Activated naive CD8-positive, alpha-beta T cell treated with anti-CD3 and anti-CD28 coated beads, Interleukin-2, amount 10 ng/mL, durations not matched to agents 7 days and 5 days (primary cell): ENCODE results near the gene ZCWPW1. TPM values are rescaled to one million over a fixed set of nuclear protein-coding genes. Genes with fewer than 3 reads are reported as not detected.
"Not testable (repeated sequence)": the region's sequence is repeated elsewhere in the genome, so short reads cannot be mapped to it uniquely, and the experiment has no call there.

Source experiments
- ATAC-seq: fragments of 150-1000 bp; cut with Tn5 transposase; one replicate; pipeline ENCODE4 v1.10.0; 2021; ENCODE audit warnings: low read depth, moderate library complexity
- POLR2A ChIA-PET: fragments of 350-600 bp; sonication (Branson Sonifier 250); formaldehyde crosslinking; loops from one replicate; lab custom pipeline; 2021; ENCODE audit warnings: antibody characterized with exemption; lab: Charles Lee
- DNase-seq: peaks from one replicate; pipeline ENCODE4 v3.0.0; 2021
- H3K27ac Mint-ChIP-seq: one replicate; pipeline ENCODE4 v1.8.0; 2022; ENCODE audit warnings: mild to moderate bottlenecking, mixed read lengths
- H3K27me3 Mint-ChIP-seq: one replicate; pipeline ENCODE4 v1.8.0; 2022; ENCODE audit warnings: mild to moderate bottlenecking, moderate library complexity, mixed read lengths
- H3K36me3 Mint-ChIP-seq: one replicate; pipeline ENCODE4 v1.8.0; 2021; ENCODE audit warnings: mild to moderate bottlenecking, mixed read lengths
- H3K4me1 Mint-ChIP-seq: one replicate; pipeline ENCODE4 v1.8.0; 2021; ENCODE audit warnings: mixed read lengths
- H3K4me3 Mint-ChIP-seq: one replicate; pipeline ENCODE4 v1.8.0; 2022; ENCODE audit warnings: mild to moderate bottlenecking, moderate library complexity, mixed read lengths
- H3K9me3 Mint-ChIP-seq: one replicate; pipeline ENCODE4 v1.8.0; 2021; ENCODE audit warnings: mixed read lengths
- total RNA-seq, 2 experiments: library from RNA; stranded (reverse); gene quantifications; one replicate each; pipeline ENCODE4 v1.2.3, GENCODE V29; 2021

Gene ZCWPW1
- total RNA-seq, 2 experiments from 2014 or later, result 6.2 to 6.5 TPM

GRCh38 chr7:100381531-100382233, 46.8 kb downstream of the ZCWPW1 start:
- H3K27ac Mint-ChIP-seq, ATAC-seq, H3K9me3 Mint-ChIP-seq, H3K36me3 Mint-ChIP-seq, H3K4me3 Mint-ChIP-seq: not testable (repeated sequence)
- peaks cover 11% of the 10 kb centered on the region for H3K27me3 Mint-ChIP-seq
- POLR2A ChIA-PET, result interaction anchor here (0.7 to 1.2 kb wide), 4 partner anchors 9 to 253 kb away, joined by 3 to 6 read pairs (median 4); partner anchors contain the start of gene ZCWPW1
- DNase-seq, result peak; percentile 24
- H3K4me1 Mint-ChIP-seq, result peaks cover 17% of the 10 kb centered on the region

DNA sequence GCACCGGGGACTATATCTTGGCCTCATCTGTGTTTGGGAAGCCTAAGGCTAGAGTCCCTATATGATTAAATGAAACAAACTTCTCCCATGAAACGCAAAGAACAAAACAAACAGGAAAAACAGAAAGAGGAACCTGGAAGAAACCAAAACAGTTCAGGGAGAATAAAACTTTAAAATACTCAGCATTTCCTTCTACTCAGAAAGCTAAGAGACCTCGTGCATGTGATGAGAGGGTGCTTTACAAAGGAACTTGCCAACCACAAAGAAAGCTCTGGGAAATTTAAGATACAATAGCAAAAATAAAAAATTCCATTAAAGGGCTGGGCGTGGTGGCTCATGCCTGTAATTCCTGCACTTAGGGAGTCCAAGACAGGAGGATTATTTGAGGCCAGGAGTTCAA, 48.3 kb downstream of the ZCWPW1 start:
- DNase-seq (no peak), ATAC-seq (no peak)
- H3K27me3 Mint-ChIP-seq, result peaks cover 6% of the 10 kb centered on the region
- peaks cover 3% of the 10 kb centered on the region for H3K36me3 Mint-ChIP-seq
- no peak overlapping the region for H3K27ac Mint-ChIP-seq
- POLR2A ChIA-PET, result interaction anchor here (0.7 kb wide), 1 partner anchor 325 kb away, joined by 4 read pairs; no protein-coding TSS in a partner anchor
- no peaks in the 10 kb centered on the region for H3K9me3 Mint-ChIP-seq
- H3K4me1 Mint-ChIP-seq, result peaks cover 18% of the 10 kb centered on the region
- H3K4me3 Mint-ChIP-seq, result no peak overlapping the region

DNA sequence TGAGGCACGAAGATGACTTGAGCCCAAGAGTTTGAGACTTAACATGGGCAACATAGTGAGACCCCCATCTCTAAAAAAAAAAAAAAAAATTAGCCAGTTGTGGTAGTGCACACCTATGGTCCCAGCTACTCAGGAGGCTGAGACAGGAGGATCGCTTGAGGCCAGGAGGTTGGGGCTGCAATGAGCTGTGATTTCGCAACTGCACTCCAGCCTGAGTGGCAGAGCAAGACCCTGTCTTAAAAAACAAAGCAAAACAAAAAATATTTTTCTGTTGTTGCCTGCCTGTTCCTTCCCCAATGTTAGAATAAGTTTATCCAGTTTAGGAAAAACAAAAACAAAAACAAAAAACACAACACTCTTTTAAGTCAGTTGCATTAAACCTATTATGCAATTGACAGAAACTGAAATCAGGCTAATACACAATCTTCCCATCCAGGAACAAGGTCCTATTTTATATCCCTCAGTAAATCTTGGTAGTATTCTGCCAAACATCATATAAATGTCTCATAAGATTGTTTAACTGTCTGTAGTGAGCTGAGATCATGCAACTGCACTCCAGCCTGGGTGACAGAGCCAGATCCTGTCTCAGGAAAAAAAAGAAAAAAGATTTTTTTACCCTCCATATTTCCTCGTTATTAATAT, 50.3 kb downstream of the ZCWPW1 start:
- peaks cover 3% of the 10 kb centered on the region for H3K36me3 Mint-ChIP-seq
- no peak overlapping the region for H3K27ac Mint-ChIP-seq
- ATAC-seq (no peak), DNase-seq (no peak)
- H3K4me3 Mint-ChIP-seq, result no peak overlapping the region
- no peaks in the 10 kb centered on the region for H3K9me3 Mint-ChIP-seq
- H3K27me3 Mint-ChIP-seq, result no peaks in the 10 kb centered on the region
- peaks cover 23% of the 10 kb centered on the region for H3K4me1 Mint-ChIP-seq
- POLR2A ChIA-PET, result interaction anchor here (0.6 kb wide), 1 partner anchor 146 kb away, joined by 4 read pairs; no protein-coding TSS in a partner anchor

DNA sequence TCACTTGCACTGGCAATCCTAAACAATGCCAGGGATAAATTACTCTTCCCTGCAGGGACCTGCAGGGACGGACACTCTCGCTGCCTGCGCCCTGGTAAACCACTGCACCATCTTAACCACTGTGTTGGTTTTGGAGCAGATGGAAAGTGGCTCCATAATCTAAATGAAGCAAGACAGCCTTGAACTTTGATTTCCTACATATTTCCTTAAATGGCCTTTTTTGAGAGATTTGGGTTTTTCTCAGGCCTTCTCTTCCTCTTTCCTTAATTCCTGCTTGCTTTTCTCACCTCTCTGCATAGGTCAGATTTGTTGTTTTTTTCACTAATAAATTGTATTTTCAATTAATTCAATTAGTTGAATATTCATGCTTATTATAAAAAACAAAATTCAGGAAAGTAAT, 52.4 kb downstream of the ZCWPW1 start:
- peaks cover 3% of the 10 kb centered on the region for H3K36me3 Mint-ChIP-seq
- no peaks in the 10 kb centered on the region for H3K9me3 Mint-ChIP-seq
- DNase-seq (no peak), ATAC-seq (no peak)
- POLR2A ChIA-PET, result interaction anchor here (0.7 to 2.7 kb wide), 3 partner anchors 32 to 193 kb away, joined by 3 to 11 read pairs (median 3); partner anchors contain the start of gene ZCWPW1
- H3K4me3 Mint-ChIP-seq, result no peak overlapping the region
- no peaks in the 10 kb centered on the region for H3K27me3 Mint-ChIP-seq
- peaks cover 20% of the 10 kb centered on the region for H3K4me1 Mint-ChIP-seq
- H3K27ac Mint-ChIP-seq, result no peak overlapping the region

DNA sequence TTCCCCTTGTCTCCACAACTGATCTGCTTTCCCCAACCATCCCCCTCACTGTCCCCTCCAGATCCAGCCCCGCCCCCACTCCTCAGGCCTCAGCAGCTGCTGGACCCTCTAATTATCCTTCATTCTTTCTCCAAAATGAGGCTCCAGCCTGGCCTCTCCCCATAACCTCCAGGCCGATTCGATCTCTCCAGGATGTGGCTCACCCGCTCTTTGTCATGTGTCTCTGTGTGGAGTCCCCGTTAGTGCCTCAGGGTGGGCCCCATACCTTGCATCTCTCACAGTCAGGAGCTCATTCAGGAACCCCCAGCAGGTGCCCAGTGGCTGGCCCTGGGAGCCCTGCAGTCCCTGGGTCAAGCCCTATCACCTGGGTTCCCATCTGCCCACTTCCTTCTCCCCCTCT, 53.9 kb downstream of the ZCWPW1 start:
- H3K4me3 Mint-ChIP-seq, result peak overlapping the region; percentile 54
- no peaks in the 10 kb centered on the region for H3K9me3 Mint-ChIP-seq
- no peaks in the 10 kb centered on the region for H3K27me3 Mint-ChIP-seq
- H3K4me1 Mint-ChIP-seq, result peaks cover 18% of the 10 kb centered on the region
- ATAC-seq (peak; percentile 71), DNase-seq (peak; percentile 46)
- H3K27ac Mint-ChIP-seq, result peak overlapping the region; percentile 93
- POLR2A ChIA-PET, result interaction anchor here (0.6 to 2.7 kb wide), 5 partner anchors 20 to 181 kb away, joined by 3 to 11 read pairs (median 3); partner anchors contain the start of gene ZCWPW1
- H3K36me3 Mint-ChIP-seq, result peaks cover 3% of the 10 kb centered on the region

DNA sequence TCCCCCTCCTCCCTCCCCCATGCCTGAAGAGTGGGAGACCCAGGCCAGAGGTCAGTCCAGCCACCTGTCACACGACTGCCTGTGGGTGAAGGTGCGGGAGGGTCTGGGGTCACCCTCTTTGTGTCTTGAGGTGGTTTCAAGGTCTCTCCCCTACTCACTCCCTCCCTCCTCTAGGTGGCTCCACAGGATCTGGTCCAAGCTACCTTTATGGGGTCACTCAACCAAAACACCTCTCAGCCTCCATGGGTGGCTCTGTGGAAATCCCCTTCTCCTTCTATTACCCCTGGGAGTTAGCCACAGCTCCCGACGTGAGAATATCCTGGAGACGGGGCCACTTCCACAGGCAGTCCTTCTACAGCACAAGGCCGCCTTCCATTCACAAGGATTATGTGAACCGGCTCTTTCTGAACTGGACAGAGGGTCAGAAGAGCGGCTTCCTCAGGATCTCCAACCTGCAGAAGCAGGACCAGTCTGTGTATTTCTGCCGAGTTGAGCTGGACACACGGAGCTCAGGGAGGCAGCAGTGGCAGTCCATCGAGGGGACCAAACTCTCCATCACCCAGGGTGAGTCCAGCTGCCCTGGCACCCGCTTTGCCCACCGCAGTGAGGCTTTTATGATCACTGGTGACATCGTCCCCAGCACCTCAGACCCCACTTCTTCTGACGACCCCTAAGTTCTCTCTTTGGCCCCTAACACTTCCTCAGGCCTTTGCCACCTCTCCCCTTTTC, 54.5 kb downstream of the ZCWPW1 start:
- H3K36me3 Mint-ChIP-seq, H3K9me3 Mint-ChIP-seq, H3K27me3 Mint-ChIP-seq: not testable (repeated sequence)
- peak; percentile 33 for DNase-seq
- Mint-ChIP-seq H3K4me1 (peaks cover 18% of the 10 kb centered on the region), H3K4me3 (peak overlapping the region; percentile 54), H3K27ac (peak overlapping the region; percentile 93)
- peak; percentile 12 for ATAC-seq
- POLR2A ChIA-PET, result interaction anchor here (0.6 to 2.7 kb wide), 5 partner anchors 20 to 181 kb away, joined by 3 to 11 read pairs (median 3); partner anchors contain the start of gene ZCWPW1

DNA sequence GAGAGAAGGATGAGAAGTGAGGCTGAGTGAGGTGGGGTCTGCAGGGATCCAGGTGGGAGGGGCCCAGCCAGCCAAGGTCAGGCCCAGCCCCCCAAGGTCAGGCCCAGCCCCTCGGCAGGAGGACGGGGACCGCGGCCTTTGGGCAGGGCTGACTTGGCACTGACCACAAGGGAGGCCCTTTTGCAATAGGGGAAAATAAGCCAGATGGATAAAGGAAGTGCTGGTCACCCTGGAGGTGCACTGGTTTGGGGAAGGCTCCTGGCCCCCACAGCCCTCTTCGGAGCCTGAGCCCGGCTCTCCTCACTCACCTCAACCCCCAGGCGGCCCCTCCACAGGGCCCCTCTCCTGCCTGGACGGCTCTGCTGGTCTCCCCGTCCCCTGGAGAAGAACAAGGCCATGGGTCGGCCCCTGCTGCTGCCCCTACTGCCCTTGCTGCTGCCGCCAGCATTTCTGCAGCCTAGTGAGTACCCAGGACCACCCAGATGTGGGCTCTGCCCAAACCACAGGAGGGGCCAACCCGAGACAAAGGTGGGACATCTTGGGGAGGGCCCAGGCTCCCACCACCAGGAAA, 55.2 kb downstream of the ZCWPW1 start, which contains the start of gene PILRA:
PILRA (plus strand) TSS at position 227 of the 571 bp plus-strand sequence; CDS start at position 397, 170 bp downstream.
- Mint-ChIP-seq H3K4me1 (peaks cover 24% of the 10 kb centered on the region), H3K36me3 (peaks cover 2% of the 10 kb centered on the region), H3K27me3 (no peaks in the 10 kb centered on the region), H3K9me3 (no peaks in the 10 kb centered on the region), H3K27ac (peak within 1 kb of the TSS; percentile 94), H3K4me3 (peak within 1 kb of the TSS; percentile 52)
- ATAC-seq (no peak), DNase-seq (no peak)
- POLR2A ChIA-PET, result no interaction called here

- H3K27ac Mint-ChIP-seq, result peak overlapping the region; percentile 94
- no peaks in the 10 kb centered on the region for H3K27me3 Mint-ChIP-seq
- peaks cover 24% of the 10 kb centered on the region for H3K4me1 Mint-ChIP-seq
- no peaks in the 10 kb centered on the region for H3K9me3 Mint-ChIP-seq
- H3K36me3 Mint-ChIP-seq, result no peaks in the 10 kb centered on the region
- ATAC-seq (no peak), DNase-seq (peak; percentile 47)
- POLR2A ChIA-PET, result interaction anchor here (0.6 to 0.7 kb wide), 2 partner anchors 18 to 73 kb away, joined by 3 read pairs; no protein-coding TSS in a partner anchor
- peak overlapping the region; percentile 52 for H3K4me3 Mint-ChIP-seq
Measured at GRCh38 chr7:100372694-100373093, 55.8 kb downstream of the ZCWPW1 start.

DNA sequence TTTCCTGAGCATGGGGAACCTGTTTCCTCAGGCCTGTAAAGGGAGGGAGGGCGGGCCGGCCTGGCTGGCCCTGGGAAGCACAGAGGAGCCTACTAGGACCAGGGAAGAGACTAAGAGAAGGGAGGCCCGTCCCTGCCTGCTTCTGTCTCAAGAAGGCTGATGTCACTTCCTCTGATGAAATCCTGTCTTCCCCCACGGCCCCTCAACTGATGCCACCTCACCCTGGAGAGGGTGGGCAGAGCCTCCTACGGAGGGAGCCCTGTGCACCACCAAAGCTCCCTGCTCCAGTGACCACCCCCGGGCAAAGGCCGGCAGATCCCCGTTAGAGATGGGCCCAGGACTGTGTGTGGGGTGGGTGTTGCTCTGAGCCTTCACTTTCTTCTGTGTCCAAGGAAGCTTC, 56.2 kb downstream of the ZCWPW1 start:
- Mint-ChIP-seq H3K36me3 (no peaks in the 10 kb centered on the region), H3K4me1 (peaks cover 24% of the 10 kb centered on the region)
- POLR2A ChIA-PET, result interaction anchor here (0.6 to 0.7 kb wide), 3 partner anchors 18 to 328 kb away, joined by 3 to 9 read pairs (median 3); no protein-coding TSS in a partner anchor

DNA sequence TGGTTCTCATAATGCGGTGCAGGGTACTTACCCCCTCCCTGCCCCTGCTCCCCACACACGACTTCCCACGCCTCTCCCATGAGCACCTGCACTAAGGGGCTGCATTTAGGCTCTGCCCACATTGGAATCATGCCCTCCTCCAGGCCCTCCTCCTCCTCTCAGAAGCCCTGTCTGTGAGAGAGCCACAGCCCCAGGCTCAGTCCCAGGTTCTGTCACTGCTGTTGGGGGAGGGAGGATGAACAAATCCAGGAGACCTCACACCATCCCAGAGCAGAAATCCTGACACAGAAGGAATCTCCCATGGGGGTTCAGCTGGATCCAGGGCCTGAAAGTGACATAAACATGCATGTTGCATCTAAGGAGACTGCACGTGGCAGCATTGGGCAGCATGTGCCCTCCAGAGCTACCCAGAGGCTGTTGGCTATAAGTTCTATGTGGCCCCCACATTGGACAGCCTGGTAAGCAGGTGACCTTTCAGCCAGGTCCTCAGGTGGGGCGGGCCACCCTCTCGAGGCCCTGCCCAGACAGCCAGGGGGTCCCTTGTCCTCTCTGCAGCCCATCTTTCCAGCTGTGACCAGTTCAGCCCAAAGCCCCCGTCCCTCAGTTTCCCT, 56.8 kb downstream of the ZCWPW1 start:
- Mint-ChIP-seq H3K4me1 (peaks cover 27% of the 10 kb centered on the region), H3K27me3 (no peaks in the 10 kb centered on the region), H3K9me3 (no peaks in the 10 kb centered on the region), H3K4me3 (no peak overlapping the region), H3K36me3 (no peaks in the 10 kb centered on the region), H3K27ac (peak overlapping the region; percentile 94)
- POLR2A ChIA-PET, result interaction anchor here (0.6 kb wide), 1 partner anchor 328 kb away, joined by 9 read pairs; no protein-coding TSS in a partner anchor
- peak; percentile 33 for DNase-seq
- ATAC-seq, result no peak

More for the DNA sequence above, 56.2 kb downstream of the ZCWPW1 start:
- Mint-ChIP-seq H3K4me3 (peak overlapping the region; percentile 52), H3K9me3 (no peaks in the 10 kb centered on the region), H3K27me3 (no peaks in the 10 kb centered on the region), H3K27ac (peak overlapping the region; percentile 94)
- ATAC-seq (peak; percentile 68), DNase-seq (no peak)

- no peak overlapping the region for H3K27ac Mint-ChIP-seq
- H3K4me3 Mint-ChIP-seq, result no peak overlapping the region
- POLR2A ChIA-PET, result no interaction called here
- no peaks in the 10 kb centered on the region for H3K9me3 Mint-ChIP-seq
- H3K4me1 Mint-ChIP-seq, result peaks cover 35% of the 10 kb centered on the region
- DNase-seq (no peak), ATAC-seq (no peak)
- H3K27me3 Mint-ChIP-seq, result no peaks in the 10 kb centered on the region
- H3K36me3 Mint-ChIP-seq, result peaks cover 5% of the 10 kb centered on the region
Measured at GRCh38 chr7:100370746-100371145, 57.8 kb downstream of the ZCWPW1 start.

DNA sequence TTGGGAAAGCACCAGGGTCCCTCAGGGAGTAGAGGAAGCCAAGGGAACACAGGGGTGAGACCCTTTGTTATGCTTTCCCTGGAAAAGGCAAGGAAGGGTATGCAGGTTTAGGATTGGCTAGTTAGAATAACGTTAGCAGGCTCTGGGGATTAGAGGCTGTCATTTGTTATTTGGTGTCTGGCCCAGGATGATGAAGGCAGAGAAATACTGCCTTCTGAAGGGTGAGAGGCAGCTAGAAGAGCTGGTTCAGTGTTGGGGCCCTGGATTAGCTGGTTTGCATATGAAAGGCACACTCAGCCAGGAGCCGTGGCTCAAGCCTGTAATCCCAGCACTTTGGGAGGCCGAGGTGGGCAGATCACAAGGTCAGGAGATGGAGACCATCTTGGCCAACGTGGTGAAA, 58.2 kb downstream of the ZCWPW1 start:
- peaks cover 5% of the 10 kb centered on the region for H3K36me3 Mint-ChIP-seq
- ATAC-seq, result no peak
- H3K4me1 Mint-ChIP-seq, result peaks cover 37% of the 10 kb centered on the region
- H3K9me3 Mint-ChIP-seq, result no peaks in the 10 kb centered on the region
- H3K27ac Mint-ChIP-seq, result peak overlapping the region; percentile 51
- H3K27me3 Mint-ChIP-seq, result no peaks in the 10 kb centered on the region
- no peak for DNase-seq
- POLR2A ChIA-PET, result no interaction called here
- H3K4me3 Mint-ChIP-seq, result no peak overlapping the region
